HG03565 (cell line): ENCODE measurements around the gene INTS3.

ENCODE experiments used
- ATAC-seq: cut with Tn5 transposase; IDR thresholded peaks from one replicate; pipeline ENCODE4 v1.9.1; 2021; ENCODE audit warnings: mild to moderate bottlenecking, moderate library complexity; ENCODE audit not compliant: unreplicated experiment

INTS3 gene, protein sequence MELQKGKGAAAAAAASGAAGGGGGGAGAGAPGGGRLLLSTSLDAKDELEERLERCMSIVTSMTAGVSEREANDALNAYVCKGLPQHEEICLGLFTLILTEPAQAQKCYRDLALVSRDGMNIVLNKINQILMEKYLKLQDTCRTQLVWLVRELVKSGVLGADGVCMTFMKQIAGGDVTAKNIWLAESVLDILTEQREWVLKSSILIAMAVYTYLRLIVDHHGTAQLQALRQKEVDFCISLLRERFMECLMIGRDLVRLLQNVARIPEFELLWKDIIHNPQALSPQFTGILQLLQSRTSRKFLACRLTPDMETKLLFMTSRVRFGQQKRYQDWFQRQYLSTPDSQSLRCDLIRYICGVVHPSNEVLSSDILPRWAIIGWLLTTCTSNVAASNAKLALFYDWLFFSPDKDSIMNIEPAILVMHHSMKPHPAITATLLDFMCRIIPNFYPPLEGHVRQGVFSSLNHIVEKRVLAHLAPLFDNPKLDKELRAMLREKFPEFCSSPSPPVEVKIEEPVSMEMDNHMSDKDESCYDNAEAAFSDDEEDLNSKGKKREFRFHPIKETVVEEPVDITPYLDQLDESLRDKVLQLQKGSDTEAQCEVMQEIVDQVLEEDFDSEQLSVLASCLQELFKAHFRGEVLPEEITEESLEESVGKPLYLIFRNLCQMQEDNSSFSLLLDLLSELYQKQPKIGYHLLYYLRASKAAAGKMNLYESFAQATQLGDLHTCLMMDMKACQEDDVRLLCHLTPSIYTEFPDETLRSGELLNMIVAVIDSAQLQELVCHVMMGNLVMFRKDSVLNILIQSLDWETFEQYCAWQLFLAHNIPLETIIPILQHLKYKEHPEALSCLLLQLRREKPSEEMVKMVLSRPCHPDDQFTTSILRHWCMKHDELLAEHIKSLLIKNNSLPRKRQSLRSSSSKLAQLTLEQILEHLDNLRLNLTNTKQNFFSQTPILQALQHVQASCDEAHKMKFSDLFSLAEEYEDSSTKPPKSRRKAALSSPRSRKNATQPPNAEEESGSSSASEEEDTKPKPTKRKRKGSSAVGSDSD

GRCh38 chr1:153727463-153728304 lies at the start of gene INTS3:
TSS of gene INTS3 (plus strand) at chr1:153728050. CDS start at chr1:153728635, 585 bp downstream.
- ATAC-seq, result peak; percentile 87

DNA sequence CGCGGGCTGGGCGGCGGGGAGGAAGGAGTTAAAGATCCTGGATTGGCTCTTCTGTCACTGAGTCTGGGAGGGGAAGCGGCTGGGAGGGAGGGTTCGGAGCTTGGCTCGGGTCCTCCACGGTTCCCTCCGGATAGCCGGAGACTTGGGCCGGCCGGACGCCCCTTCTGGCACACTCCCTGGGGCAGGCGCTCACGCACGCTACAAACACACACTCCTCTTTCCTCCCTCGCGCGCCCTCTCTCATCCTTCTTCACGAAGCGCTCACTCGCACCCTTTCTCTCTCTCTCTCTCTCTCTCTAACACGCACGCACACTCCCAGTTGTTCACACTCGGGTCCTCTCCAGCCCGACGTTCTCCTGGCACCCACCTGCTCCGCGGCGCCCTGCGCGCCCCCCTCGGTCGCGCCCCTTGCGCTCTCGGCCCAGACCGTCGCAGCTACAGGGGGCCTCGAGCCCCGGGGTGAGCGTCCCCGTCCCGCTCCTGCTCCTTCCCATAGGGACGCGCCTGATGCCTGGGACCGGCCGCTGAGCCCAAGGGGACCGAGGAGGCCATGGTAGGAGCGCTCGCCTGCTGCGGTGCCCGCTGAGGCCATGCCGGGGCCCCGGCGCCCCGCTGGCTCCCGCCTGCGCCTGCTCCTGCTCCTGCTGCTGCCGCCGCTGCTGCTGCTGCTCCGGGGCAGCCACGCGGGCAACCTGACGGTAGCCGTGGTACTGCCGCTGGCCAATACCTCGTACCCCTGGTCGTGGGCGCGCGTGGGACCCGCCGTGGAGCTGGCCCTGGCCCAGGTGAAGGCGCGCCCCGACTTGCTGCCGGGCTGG lies 49.1 kb upstream of the INTS3 start, which contains the start of gene NPR1:
TSS of gene NPR1 (plus strand) at position 170 of the 818 bp plus-strand sequence. CDS start at position 591, 421 bp downstream.
- no peak for ATAC-seq

- no peak for ATAC-seq
Measured at GRCh38 chr1:153679337-153680119, 48.3 kb upstream of the INTS3 start.

DNA sequence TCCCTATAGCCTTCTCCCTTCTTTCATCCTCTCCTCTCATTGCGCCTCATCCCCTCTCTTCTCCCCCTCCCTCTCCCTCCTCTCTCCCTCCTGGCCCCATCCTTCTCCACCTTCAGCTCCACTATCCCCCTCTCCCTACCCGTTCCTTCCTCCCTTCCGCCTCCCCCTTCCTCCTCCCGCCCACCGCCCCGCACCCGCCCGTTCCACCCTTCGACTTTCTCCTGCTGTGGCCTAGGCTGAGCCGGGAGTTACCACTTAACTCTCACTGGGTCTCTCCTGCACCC lies 47.8 kb upstream of the INTS3 start:
- ATAC-seq, result no peak

- ATAC-seq, result no peak
Measured at GRCh38 chr1:153682730-153683129, 45.1 kb upstream of the INTS3 start.

DNA sequence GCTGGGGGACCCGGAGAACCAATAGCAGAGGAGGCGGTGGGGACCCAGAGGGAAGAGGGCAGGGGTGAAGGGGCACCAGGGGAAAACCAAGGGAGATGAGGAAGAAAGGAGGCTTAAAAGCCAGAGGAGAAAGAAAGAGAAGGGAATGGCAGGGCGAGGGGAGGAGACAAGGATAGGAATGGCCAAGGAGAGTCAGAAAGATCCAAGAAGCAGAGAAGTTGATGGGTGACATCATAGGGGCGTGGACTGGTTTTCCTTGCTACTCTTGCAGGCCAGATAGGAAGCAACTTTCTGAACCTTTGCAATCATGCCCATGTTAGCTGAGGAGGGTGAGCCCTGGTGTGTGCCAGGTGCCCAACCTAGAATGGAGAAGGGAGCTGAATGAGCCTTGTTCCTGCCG lies 44.0 kb upstream of the INTS3 start:
- ATAC-seq, result no peak

GRCh38 chr1:153684892-153685291 lies 43.0 kb upstream of the INTS3 start:
- ATAC-seq, result no peak

- no peak for ATAC-seq
Measured at GRCh38 chr1:153685544-153686340, 42.1 kb upstream of the INTS3 start.

DNA sequence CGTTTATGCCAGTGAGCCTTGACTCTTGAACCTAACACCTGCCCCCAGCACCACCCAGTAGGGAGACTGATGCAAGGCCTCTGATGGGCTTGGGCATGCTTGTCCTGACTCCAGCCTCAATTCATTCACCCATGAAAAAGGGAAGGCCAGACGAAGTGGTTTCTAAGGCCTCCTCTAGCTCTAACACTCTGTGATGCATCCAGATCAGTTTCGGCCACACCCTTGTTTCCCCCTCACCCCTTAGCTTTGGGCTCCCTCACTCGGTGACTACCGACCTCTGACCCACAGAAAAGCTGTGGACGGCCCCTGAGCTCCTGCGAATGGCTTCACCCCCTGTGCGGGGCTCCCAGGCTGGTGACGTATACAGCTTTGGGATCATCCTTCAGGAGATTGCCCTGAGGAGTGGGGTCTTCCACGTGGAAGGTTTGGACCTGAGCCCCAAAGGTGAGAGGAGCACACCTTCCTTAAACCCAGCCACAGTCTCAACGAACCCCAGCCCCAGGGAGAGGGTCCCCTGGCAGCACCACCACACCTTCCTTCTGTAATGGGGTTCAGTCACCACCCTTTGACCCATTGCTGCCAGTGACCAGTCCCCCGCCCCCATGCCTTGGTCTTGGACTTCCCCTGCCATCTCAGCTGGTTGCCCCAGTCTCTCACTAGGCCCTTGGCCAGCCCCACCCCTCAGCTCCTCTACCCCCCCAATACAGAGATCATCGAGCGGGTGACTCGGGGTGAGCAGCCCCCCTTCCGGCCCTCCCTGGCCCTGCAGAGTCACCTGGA lies 40.3 kb upstream of the INTS3 start:
- ATAC-seq, result no peak

DNA sequence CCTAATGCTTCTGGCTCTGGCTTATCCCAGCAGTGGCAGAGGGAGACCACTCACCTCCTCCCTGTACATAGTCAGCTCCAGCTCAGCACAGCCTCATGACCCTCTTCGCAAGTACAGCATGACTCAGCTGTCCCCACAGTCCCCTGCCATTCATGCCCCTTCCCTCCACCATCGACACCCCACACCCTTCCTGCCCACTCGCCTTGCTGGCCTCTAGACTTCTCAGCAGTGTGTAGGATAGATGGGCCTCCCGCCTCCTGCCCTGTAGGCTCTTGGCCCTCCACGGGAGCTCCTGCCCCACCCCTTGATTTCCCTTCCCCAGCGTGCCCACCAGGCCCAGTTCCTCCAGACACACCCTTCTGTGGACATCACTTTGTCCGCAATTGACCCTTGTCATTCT lies 39.6 kb upstream of the INTS3 start:
- ATAC-seq, result no peak

GRCh38 chr1:153688736-153689328 lies 39.0 kb upstream of the INTS3 start:
- no peak for ATAC-seq

DNA sequence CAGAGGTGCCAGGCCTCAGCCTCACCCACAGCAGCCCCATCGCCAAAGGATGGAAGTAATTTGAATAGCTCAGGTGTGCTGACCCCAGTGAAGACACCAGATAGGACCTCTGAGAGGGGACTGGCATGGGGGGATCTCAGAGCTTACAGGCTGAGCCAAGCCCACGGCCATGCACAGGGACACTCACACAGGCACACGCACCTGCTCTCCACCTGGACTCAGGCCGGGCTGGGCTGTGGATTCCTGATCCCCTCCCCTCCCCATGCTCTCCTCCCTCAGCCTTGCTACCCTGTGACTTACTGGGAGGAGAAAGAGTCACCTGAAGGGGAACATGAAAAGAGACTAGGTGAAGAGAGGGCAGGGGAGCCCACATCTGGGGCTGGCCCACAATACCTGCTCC lies 34.4 kb upstream of the INTS3 start:
- no peak for ATAC-seq

GRCh38 chr1:153696741-153697140 lies 31.1 kb upstream of the INTS3 start:
- ATAC-seq, result no peak

- no peak for ATAC-seq
Measured at GRCh38 chr1:153697191-153698019, 30.4 kb upstream of the INTS3 start.

- no peak for ATAC-seq
Measured at GRCh38 chr1:153698020-153698922, 29.6 kb upstream of the INTS3 start.
